NCI-H2196 (cell line): ENCODE data around the gene CPSF7.
A peak's percentile ranks its signal among the peaks of the same experiment; 100 is the strongest.
"Not testable (repeated sequence)": the region's sequence is repeated elsewhere in the genome, so short reads cannot be mapped to it uniquely, and the experiment has no call there.

Experiments
- DNase-seq: peaks from one replicate; lab custom pipeline; 2025; ENCODE audit not compliant: unreplicated experiment; lab: John Stamatoyannopoulos, UW

Gene CPSF7

DNA sequence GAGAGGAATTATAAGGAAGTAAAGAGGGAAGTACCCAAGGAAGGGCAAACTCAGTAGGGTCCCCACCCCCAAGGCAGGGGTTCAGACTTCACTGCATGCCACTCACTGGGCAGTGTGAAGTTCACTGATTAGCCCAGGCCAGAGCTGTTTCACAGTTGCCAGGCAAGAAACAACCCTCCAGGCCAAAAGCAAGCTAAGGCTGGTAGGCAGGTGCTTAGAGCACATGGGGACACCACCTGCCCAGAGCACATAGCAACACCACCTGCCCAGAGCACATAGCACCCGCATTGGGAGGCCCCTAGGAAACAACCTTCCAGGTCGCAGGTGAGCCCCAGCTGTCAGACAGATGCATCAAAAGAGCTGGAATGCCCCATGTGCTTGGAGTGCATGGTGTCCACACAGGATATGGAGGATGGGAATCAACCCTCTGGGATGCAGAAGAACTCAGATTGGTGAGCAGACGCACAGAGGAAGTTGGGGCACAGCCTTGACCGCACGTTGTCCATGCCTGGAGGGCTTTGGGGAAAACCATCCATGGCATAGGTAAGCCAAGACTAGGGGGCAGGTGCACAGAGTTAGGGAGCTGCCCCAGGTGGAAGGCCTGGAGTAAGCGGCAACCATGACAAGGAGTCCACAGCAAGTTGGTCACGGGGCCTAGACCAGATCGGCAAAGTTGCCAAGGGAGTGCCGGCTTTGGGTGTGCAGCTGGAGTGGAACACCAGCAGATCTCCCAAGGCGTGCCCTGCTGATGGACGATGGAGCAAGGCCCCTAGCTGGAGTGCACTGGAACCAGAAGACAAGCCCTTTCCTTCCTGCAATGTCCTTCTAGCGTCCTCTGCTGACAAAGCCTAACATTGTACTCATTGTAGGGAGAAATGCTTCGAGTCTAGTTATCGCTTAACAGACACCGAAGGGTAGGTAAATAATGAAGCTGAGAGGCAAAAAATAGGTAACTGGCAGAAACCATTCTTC is 45.2 kb downstream of the CPSF7 start:
- peak; percentile 36 for DNase-seq

DNA sequence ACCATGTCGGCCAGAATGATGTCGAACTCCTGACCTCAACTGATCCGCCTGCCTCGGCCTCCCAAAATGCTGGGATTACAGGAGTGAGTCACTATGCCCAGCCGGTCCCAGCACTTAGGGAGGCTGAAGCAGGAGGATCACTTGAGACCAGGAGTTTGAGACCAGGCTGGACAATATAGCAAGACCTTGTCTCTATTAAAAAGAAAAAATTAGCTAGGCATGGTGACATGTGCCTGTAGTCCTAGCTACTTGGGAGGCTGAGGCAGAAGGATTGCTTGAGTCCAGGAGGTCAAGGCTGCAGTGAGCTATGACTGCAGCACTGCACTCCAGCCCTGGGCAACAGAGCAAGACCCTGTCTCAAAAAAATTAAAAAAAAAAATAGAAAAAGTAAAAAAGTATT is 45.9 kb downstream of the CPSF7 start:
- DNase-seq = not testable (repeated sequence)

DNA sequence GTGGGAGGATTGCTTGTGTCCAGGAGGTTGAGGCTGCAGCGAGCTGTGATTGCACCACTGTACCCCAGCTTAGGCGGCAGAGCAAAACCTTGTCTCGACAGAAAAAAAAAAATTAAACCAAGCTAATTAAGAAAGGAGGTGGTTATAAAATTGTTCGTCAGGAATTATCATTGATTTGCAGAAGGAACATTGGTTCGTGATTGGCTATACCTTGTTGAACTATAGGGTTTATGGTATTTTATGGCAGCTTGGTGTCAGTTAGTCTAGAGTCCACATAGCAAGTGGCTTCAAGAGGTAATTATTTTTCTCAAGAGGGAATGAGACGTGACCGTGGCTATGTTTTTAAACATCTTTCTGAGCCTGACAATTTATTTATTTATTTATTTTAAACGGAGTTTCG is 48.9 kb downstream of the CPSF7 start:
- DNase-seq = no peak

- DNase-seq = no peak
Observed at GRCh38 chr11:61378713-61379313, 51.0 kb downstream of the CPSF7 start.

GRCh38 chr11:61377461-61378160 is 52.2 kb downstream of the CPSF7 start:
- DNase-seq = no peak

DNA sequence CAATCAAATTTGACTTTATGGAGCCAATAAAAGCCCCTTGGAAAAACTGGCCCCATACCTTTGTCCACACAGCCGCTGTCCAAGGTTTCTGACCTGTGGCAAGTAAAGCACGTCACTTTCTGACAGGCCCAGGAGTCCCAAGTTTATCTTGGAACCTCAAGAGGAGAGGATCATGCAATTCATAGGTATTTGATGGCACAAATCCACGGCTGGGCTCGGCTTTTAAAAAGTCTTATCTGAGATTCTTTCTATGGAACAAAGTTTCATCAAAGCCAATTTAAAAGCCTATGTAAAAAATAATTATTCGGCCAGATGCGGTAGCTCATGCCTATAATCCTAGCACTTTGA is 54.0 kb downstream of the CPSF7 start:
- DNase-seq = no peak

- no peak for DNase-seq
Observed at GRCh38 chr11:61372659-61373420, 56.9 kb downstream of the CPSF7 start.

DNA sequence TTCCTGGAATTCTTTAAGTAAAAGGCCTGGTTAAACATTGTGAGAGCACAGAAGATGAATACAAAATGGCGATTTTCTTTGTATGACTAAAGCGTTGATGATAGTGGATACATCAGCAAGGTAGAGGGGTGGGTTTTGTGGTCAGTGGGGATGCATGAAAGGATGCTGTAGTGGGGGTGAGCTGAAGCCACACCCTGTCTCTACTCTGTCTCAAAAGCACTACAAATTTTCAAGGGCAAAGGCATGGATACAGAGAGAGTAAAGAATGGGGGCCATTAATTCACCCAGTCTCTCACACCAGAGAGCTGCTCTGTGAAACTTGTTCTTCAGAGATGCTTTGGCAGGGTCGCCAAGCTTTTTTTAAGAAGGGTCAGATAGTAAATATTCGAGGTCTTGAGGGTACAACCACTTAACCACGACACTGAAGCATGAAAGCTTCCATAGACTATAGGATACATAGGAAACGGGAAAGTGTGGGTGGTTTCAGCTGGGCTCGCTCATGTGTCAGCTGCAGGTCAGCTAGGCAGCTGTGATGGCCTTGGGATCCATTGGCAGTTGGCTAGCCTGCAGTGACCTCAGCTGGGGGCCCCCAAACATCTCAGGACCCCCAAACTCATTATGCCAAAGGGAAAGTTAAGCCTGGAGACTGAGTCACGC is 59.3 kb downstream of the CPSF7 start:
- no peak for DNase-seq

GRCh38 chr11:61369372-61370348 is 60.1 kb downstream of the CPSF7 start:
- no peak for DNase-seq

DNA sequence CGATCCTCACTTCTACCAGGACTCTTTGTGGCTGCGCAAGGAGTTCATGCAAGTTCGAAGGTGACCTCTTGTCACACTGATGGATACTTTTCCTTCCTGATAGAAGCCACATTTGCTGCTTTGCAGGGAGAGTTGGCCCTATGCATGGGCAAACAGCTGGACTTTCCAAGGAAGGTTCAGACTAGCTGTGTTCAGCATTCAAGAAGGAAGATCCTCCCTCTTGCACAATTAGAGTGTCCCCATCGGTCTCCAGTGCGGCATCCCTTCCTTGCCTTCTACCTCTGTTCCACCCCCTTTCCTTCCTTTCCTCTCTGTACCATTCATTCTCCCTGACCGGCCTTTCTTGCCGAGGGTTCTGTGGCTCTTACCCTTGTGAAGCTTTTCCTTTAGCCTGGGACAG is 61.1 kb downstream of the CPSF7 start:
- no peak for DNase-seq

DNA sequence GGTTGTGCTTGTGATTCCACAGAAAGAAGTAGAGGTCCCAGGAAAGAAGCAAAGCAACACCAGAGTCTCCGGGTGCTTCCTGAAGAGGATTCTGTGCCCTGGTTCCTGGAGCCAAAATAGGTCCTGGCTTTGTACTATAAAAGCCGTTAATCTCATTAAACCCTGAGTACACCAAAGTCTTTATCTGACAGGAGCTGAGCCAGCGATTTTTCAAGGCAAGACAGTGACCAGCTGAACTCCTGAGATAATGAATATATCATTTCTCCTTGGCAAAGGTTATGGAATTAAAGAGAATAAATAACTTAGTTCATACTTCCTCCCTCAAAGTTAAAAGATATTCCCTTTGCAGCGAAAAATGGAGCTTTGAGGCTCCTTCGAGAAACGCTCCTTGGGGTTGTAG is 62.4 kb downstream of the CPSF7 start:
- DNase-seq = no peak

DNA sequence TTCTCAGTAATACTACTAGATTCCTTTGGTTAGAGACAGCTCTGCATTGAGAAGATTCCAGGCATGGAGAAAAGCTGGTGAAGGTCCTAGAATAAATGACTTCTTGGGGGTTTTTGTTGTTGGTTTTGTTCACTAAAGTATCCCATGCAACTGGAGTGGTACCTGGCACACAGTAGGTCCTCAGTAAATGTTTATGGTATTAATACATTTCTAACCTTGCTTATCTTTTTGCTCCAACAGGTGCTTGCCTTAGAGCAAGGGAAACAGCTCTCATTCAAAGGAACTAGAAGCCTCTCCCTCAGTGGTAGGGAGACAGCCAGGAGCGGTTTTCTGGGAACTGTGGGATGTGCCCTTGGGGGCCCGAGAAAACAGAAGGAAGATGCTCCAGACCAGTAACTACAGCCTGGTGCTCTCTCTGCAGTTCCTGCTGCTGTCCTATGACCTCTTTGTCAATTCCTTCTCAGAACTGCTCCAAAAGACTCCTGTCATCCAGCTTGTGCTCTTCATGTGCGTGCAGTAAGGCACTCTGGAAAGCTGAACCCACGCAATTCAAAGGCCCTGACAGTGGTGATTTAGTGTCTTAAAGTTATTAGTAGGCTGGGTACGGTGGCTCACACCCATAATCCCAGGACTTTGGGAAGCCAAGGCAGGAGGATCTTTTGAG is 65.6 kb downstream of the CPSF7 start:
- DNase-seq = no peak

GRCh38 chr11:61362542-61362875 is 67.3 kb downstream of the CPSF7 start:
- peak; percentile 28 for DNase-seq

DNA sequence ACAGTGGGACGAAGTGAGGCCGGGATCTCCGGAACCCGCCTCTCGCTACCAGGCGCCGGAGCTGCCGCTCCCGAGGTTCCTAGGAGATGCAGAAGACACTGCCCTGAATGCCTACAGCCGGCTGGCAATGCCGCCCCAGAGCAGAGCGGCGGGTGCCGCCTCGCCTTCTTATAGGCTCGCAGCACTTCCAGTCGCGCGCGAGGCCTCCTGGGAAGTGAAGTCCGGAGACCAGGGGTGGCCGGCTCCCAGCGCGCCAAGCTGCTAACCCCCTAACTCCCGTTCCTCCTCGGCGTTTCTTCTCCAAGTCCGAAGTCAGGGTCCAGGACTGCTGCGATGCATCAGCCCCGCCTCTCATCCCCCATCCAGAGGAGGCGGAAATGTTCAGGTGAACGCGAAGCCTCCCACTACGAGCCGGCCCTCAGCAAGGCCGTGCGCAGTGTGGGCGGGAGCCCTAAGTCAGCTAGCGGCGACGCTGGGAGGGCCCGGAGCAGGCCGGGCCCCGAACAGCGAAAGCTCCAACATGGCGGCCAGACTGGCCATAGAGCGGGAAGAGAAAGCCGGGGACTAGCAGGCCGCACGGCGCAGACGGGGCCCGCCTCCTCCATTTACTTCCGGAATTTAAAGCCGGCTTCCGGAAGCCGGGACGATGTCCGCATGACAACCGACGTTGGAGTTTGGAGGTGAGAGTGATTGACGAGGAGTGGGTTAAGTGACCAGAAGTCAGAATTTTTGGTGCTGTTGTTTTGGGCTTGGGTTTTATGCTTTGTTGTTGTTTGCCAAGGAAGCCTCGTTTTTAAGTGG is 67.8 kb downstream of the CPSF7 start, which contains the start of the genes CYB561A3 and TMEM138:
TSS of gene CYB561A3 (minus strand) at position 142 of the 801 bp plus-strand sequence. CDS start 5,169 bp downstream, outside the sequence.
TSS of gene TMEM138 (plus strand) at position 634 of the 801 bp plus-strand sequence. CDS start 2,017 bp downstream, outside the sequence.
- peak; percentile 94 for DNase-seq

- DNase-seq = no peak
Observed at GRCh38 chr11:61361237-61361740, 68.5 kb downstream of the CPSF7 start.

- no peak for DNase-seq
Observed at GRCh38 chr11:61359516-61359915, 70.3 kb downstream of the CPSF7 start.

DNA sequence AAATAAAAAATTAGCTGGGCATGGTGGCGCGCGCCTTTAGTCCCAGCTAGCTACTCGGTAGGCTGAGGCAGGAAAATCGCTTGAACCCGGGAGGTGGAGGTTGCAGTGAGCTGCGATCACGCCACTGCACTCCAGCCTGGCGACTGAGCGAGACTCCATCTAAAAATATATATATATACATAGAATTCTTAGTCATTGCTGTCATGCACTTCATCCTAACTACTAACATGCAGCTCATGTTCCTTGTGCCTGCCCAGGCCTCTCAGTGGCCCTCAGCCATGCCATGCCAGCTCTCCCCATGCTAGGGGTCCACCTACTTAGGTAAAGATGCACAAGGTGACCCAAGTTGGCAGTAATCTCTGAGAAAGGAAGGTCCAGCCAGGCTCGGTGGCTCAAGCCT is 71.2 kb downstream of the CPSF7 start:
- no peak for DNase-seq

GRCh38 chr11:61357894-61358239 is 71.9 kb downstream of the CPSF7 start:
- DNase-seq = no peak
